ENCODE results near the gene HCAR2. TPM values are rescaled to one million over a fixed set of nuclear protein-coding genes. Genes with fewer than 3 reads are reported as not detected.

Gene HCAR2
- total RNA-seq, 1 donor from 2014 or later = 7.9 TPM

DNA sequence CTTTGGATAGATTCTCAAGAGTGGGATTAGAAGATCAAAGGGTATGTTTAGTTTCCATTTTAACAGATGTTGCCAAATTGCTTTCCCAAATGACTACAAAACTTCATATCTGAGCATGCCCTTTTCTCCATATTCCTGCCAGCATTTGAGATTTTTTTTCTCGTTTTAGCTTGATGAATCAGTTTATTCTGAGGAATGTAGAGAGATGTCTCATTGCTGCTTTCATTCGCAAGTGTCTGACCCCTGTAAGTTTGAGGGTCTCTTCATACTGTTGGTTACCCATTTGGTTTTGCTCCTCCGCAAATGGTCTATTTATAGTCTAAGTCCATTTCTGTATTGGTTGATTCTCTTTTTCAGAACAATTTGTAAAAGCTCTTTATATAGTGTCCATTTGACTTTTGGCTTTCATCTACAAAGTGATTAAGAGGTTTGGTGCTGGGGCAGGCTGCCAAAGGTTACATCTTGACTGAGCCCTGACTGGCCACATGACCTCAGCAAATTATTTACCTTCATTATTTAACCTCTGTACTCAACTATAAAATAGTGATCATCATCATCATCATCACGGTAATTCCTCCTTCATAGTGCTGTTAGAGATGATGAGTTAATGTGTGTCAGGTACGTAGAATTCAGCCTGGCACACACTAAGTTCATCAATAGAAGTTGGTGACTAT, 33.6 kb downstream of the HCAR2 start:
- intact Hi-C loops (cut with DNase I) = no loop called here
- Histone ChIP-seq H3K9me3 (no peaks in the 10 kb centered on the region), H3K36me3 (no peaks in the 10 kb centered on the region), H3K4me3 (no peak overlapping the region), H3K27ac (no peak overlapping the region), H3K4me1 (no peaks in the 10 kb centered on the region), H3K27me3 (no peaks in the 10 kb centered on the region)
- TF ChIP-seq POLR2A (IDR thresholded peaks at IDR 0.05) = no peak
- TF ChIP-seq POLR2AphosphoS5 (IDR thresholded peaks at IDR 0.05; ENCODE audit: insufficient read depth in 1 of 2, low read depth in 1 of 2) = no peak
- no peak for DNase-seq (ENCODE audit: extremely low spot score in 2 of 2)

DNA sequence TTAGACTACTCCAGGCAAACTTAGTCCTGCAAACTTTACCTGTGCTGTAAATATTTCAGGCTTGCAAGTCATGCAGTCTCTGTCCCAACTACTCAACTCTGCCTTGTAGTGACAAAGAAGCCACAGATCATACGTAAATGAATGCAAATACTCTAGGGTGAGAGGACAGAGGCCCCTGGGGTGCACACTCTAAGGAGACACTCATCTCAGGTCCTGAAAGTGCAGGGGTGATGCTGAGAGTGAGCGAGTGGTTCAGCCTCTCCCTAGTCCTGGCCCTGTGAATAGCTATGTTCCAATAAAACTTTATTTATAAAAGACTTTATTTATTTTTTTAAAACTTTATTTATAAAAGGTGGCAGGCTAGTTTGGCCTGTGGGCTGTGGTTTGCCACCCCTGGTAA, 34.9 kb downstream of the HCAR2 start:
- intact Hi-C loops (cut with DNase I) = no loop called here
- no peaks in the 10 kb centered on the region for H3K27me3 ChIP-seq
- TF ChIP-seq POLR2A (IDR thresholded peaks at IDR 0.05) (no peak), POLR2AphosphoS5 (IDR thresholded peaks at IDR 0.05; ENCODE audit: insufficient read depth in 1 of 2, low read depth in 1 of 2) (no peak)
- TF ChIP-seq, protein P1, sequence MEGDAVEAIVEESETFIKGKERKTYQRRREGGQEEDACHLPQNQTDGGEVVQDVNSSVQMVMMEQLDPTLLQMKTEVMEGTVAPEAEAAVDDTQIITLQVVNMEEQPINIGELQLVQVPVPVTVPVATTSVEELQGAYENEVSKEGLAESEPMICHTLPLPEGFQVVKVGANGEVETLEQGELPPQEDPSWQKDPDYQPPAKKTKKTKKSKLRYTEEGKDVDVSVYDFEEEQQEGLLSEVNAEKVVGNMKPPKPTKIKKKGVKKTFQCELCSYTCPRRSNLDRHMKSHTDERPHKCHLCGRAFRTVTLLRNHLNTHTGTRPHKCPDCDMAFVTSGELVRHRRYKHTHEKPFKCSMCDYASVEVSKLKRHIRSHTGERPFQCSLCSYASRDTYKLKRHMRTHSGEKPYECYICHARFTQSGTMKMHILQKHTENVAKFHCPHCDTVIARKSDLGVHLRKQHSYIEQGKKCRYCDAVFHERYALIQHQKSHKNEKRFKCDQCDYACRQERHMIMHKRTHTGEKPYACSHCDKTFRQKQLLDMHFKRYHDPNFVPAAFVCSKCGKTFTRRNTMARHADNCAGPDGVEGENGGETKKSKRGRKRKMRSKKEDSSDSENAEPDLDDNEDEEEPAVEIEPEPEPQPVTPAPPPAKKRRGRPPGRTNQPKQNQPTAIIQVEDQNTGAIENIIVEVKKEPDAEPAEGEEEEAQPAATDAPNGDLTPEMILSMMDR (IDR thresholded peaks at IDR 0.05) = no peak
- H3K4me1 ChIP-seq = no peaks in the 10 kb centered on the region
- H3K36me3 ChIP-seq = no peaks in the 10 kb centered on the region
- H3K27ac ChIP-seq = no peak overlapping the region
- H3K9me3 ChIP-seq = no peaks in the 10 kb centered on the region
- H3K4me3 ChIP-seq = no peak overlapping the region
- no peak for DNase-seq (ENCODE audit: extremely low spot score in 2 of 2)

DNA sequence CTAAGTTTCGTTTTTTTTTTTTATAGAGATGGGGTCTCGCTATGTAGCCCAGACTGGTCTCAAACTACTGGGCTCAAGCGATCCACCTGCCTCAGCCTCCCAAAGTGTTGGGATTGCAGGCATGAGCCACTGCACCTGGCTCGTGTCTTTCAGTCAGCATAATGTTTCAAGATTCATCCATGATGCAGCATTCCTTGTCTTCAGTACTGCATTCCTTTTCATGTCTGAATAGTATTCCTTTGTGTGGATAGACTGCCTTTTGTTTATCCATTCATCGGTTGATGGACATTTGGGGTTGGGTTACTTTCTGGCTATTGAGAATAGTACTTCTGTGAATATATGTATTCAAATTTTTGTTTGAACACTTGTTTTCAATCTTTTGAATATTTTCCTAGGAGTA, 37.4 kb downstream of the HCAR2 start:
- no peaks in the 10 kb centered on the region for H3K36me3 ChIP-seq
- H3K27me3 ChIP-seq = no peaks in the 10 kb centered on the region
- no peak overlapping the region for H3K4me3 ChIP-seq
- TF ChIP-seq POLR2AphosphoS5 (IDR thresholded peaks at IDR 0.05; ENCODE audit: insufficient read depth in 1 of 2, low read depth in 1 of 2) (no peak), POLR2A (IDR thresholded peaks at IDR 0.05) (no peak)
- TF ChIP-seq, protein P1 (IDR thresholded peaks at IDR 0.05) = no peak
- no peaks in the 10 kb centered on the region for H3K4me1 ChIP-seq
- intact Hi-C loops (cut with DNase I) = no loop called here
- no peak for DNase-seq (ENCODE audit: extremely low spot score in 2 of 2)
- H3K9me3 ChIP-seq = no peaks in the 10 kb centered on the region
- H3K27ac ChIP-seq = no peak overlapping the region

DNA sequence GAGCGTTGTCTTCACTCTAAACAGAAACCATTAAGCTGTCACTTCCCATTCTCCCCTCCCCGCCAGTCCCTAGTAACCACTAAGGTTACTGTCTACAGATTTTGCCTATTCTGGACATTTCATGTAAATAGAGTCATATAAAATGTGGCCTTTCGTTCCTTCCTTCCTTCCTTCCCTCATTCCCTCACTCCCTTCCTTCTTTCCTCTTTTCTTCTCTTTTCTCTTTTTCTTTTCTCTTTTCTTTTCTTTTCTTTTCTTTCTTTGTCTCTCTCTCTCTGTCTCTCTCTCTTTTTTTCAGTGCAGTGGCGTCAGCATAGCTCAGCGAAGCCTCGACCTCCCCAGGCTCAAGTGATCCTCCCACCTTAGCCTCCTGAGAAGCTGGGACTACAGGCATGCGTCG, 37.8 kb downstream of the HCAR2 start:
- Histone ChIP-seq H3K36me3 (no peaks in the 10 kb centered on the region), H3K4me1 (no peaks in the 10 kb centered on the region), H3K27me3 (no peaks in the 10 kb centered on the region), H3K4me3 (no peak overlapping the region), H3K9me3 (no peaks in the 10 kb centered on the region), H3K27ac (no peak overlapping the region)
- TF ChIP-seq POLR2AphosphoS5 (IDR thresholded peaks at IDR 0.05; ENCODE audit: insufficient read depth in 1 of 2, low read depth in 1 of 2) = no peak
- TF ChIP-seq POLR2A (IDR thresholded peaks at IDR 0.05) = no peak
- TF ChIP-seq, protein P1 (IDR thresholded peaks at IDR 0.05) = no peak
- no peak for DNase-seq (ENCODE audit: extremely low spot score in 2 of 2)
- intact Hi-C loops (cut with DNase I) = no loop called here

DNA sequence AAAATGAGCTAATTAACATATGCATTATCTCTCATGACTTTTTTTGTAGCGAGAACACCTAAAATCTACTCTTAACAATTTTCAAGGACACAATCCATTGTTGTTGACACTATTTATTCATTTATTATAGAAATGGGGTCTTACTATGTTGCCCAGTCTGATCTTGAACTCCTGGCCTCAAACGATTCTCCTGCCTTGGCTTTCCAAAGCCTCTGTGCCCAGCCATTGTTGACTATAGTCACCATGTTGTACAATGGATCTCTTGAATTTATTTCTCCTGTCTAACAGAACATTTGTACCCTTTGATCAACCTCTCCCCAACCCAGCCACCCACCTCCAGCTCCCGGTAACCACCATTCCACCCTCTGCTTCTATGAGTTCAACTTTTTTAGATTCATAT, 41.2 kb downstream of the HCAR2 start:
- Histone ChIP-seq H3K36me3 (no peaks in the 10 kb centered on the region), H3K4me3 (no peak overlapping the region), H3K27ac (no peak overlapping the region), H3K27me3 (no peaks in the 10 kb centered on the region), H3K4me1 (no peaks in the 10 kb centered on the region), H3K9me3 (no peaks in the 10 kb centered on the region)
- TF ChIP-seq, protein P1 (IDR thresholded peaks at IDR 0.05) = no peak
- no peak for TF ChIP-seq POLR2AphosphoS5 (IDR thresholded peaks at IDR 0.05; ENCODE audit: insufficient read depth in 1 of 2, low read depth in 1 of 2)
- TF ChIP-seq POLR2A (IDR thresholded peaks at IDR 0.05) = no peak
- DNase-seq (ENCODE audit: extremely low spot score in 2 of 2) = no peak
- intact Hi-C loops (cut with DNase I) = no loop called here

Data from vagina (tissue), 2 donors.